NCI-H187 (cell line): ENCODE measurements around the gene TRERF1.

Experiments
- DNase-seq, 2 experiments: peaks; one replicate each; lab custom pipeline; 2025; lab: John Stamatoyannopoulos, UW

TRERF1 gene

GRCh38 chr6:42306439-42307140, 145.1 kb downstream of the TRERF1 start:
- no peak for DNase-seq

- DNase-seq, result no peak
Observed at GRCh38 chr6:42304053-42304712, 147.5 kb downstream of the TRERF1 start.

GRCh38 chr6:42302411-42302810, 149.3 kb downstream of the TRERF1 start:
- DNase-seq, result no peak

- no peak for DNase-seq
Observed at GRCh38 chr6:42301986-42302385, 149.7 kb downstream of the TRERF1 start.

- no peak for DNase-seq
Observed at GRCh38 chr6:42300701-42301100, 151.0 kb downstream of the TRERF1 start.

- no peak for DNase-seq
Observed at GRCh38 chr6:42300185-42300584, 151.5 kb downstream of the TRERF1 start.

GRCh38 chr6:42297661-42298060, 154.1 kb downstream of the TRERF1 start:
- DNase-seq, result no peak

- DNase-seq, result no peak
Observed at GRCh38 chr6:42296614-42297013, 155.1 kb downstream of the TRERF1 start.

GRCh38 chr6:42295677-42296076, 156.0 kb downstream of the TRERF1 start:
- DNase-seq, result no peak

- no peak for DNase-seq
Observed at GRCh38 chr6:42295181-42295580, 156.5 kb downstream of the TRERF1 start.

- DNase-seq, result no peak
Observed at GRCh38 chr6:42294759-42295158, 157.0 kb downstream of the TRERF1 start.

- no peak for DNase-seq
Observed at GRCh38 chr6:42293386-42293977, 158.2 kb downstream of the TRERF1 start.

- DNase-seq, result no peak
Observed at GRCh38 chr6:42292004-42292740, 159.6 kb downstream of the TRERF1 start.

- no peak for DNase-seq
Observed at GRCh38 chr6:42287756-42288155, 164.0 kb downstream of the TRERF1 start.

GRCh38 chr6:42281570-42281969, 170.2 kb downstream of the TRERF1 start:
- no peak for DNase-seq

- DNase-seq, result no peak
Observed at GRCh38 chr6:42280966-42281533, 170.7 kb downstream of the TRERF1 start.

GRCh38 chr6:42279966-42280629, 171.6 kb downstream of the TRERF1 start:
- DNase-seq, result no peak

GRCh38 chr6:42279144-42279781, 172.5 kb downstream of the TRERF1 start:
- DNase-seq, result no peak

- DNase-seq, result no peak
Observed at GRCh38 chr6:42278131-42278853, 173.4 kb downstream of the TRERF1 start.

- DNase-seq, result no peak
Observed at GRCh38 chr6:42276034-42276890, 175.5 kb downstream of the TRERF1 start.
